K562 (cell line): ENCODE data around the gene PRICKLE2. TPM values are rescaled to one million over a fixed set of nuclear protein-coding genes. Genes with fewer than 3 reads are reported as not detected.

Experiments used
- ATAC-seq: fragments of 200-7000 bp; cut with Tn5 transposase; 3 replicates; pipeline ENCODE4 v1.9.1; 2020; ENCODE audit warnings: moderate library complexity
- BruUV-seq: library from RNA; stranded (reverse); fragments of 400-500 nt; replicated peaks from 2 replicates; lab custom pipeline; 2021; lab: Mats Ljungman, UMichigan
- CTCF ChIA-PET: fragments of 300-600 bp; formaldehyde crosslinking; extraction: SDS; loops from one replicate; lab custom pipeline; 2021; ENCODE audit warnings: low intra/inter-chr PET ratio; lab: Yijun Ruan, JAX
- POLR2A ChIA-PET: fragments of 300-600, 350-650 bp; sonication (Branson Sonifier 250); formaldehyde crosslinking; extraction: SDS; loops from one replicate; lab custom pipeline; 2021; ENCODE audit warnings: antibody characterized with exemption, inconsistent platforms; lab: Yijun Ruan, JAX
- DNase-seq, 4 experiments: peaks; one replicate each; pipeline versions ENCODE4 v3.0.0 to v3.0.0-alpha.2; 2011 to 2018; ENCODE audit warnings: low spot score in 3 of 4, mixed read lengths in 3 of 4; ENCODE audit errors: extremely low read depth in 1 of 4
- FAIRE-seq: peaks from 2 replicates; lab custom pipeline; 2011; peaks lifted over from hg19 to GRCh38; lab: Jason Lieb, UNC
- H2AFZ ChIP-seq: 2 replicates; pipeline ENCODE4 v1.6.0; 2011; ENCODE audit warnings: low read depth, low read length, control low read depth, inconsistent platforms
- H3K27ac ChIP-seq: fragments of 200-600 bp; 3 replicates; pipeline ENCODE4 v1.8.0; 2011; ENCODE audit warnings: low read depth, mild to moderate bottlenecking, control low read depth, inconsistent platforms, low read length, moderate library complexity, mixed read lengths; ENCODE audit errors: extremely low read depth
- H3K27me3 ChIP-seq, 2 experiments: fragments of 300-600 bp in 1 of 2; 2 replicates in 1 of 2; 3 replicates in 1 of 2; pipeline versions ENCODE4 v1.6.0 to v1.8.0; 2011; ENCODE audit warnings: inconsistent platforms in 2 of 2, low read length in 2 of 2, mild to moderate bottlenecking in 1 of 2, mixed read lengths in 1 of 2, moderate library complexity in 1 of 2; ENCODE audit not compliant: control insufficient read depth in 2 of 2, insufficient read depth in 2 of 2
- H3K36me3 ChIP-seq: fragments of 300-600 bp; 3 replicates; pipeline ENCODE4 v1.8.0; 2011; ENCODE audit warnings: mild to moderate bottlenecking, low read length, inconsistent platforms; ENCODE audit not compliant: control insufficient read depth, insufficient read depth
- H3K4me1 ChIP-seq, 2 experiments: fragments of 200-600 bp in 1 of 2; replicated peaks in 1 of 2; 2 replicates in 1 of 2; 3 replicates in 1 of 2; pipeline versions ENCODE4 v1.5.1 to v1.8.0; 2011; ENCODE audit warnings: inconsistent platforms in 2 of 2, low read length in 2 of 2, mild to moderate bottlenecking in 1 of 2, mixed read lengths in 1 of 2, moderate library complexity in 1 of 2; ENCODE audit not compliant: control insufficient read depth in 2 of 2, insufficient read depth in 2 of 2
- H3K4me2 ChIP-seq: 2 replicates; pipeline ENCODE4 v1.6.1; 2011; ENCODE audit warnings: low read length, control low read depth, inconsistent platforms, mixed read lengths; ENCODE audit not compliant: insufficient read depth
- H3K4me3 ChIP-seq: fragments of 200-600 bp; sonication (generic), shearing (Covaris generic); 2 replicates; pipeline ENCODE4 v1.5.1; 2016; ENCODE audit warnings: control low read depth, inconsistent platforms
- H3K79me2 ChIP-seq: fragments of 200-600 bp; 3 replicates; pipeline ENCODE4 v1.8.0; 2011; ENCODE audit warnings: low read length, inconsistent platforms; ENCODE audit not compliant: control insufficient read depth, insufficient read depth
- H3K9ac ChIP-seq, 2 experiments: 2 replicates each; pipeline versions ENCODE4 v1.6.0 to v1.6.1; 2011; ENCODE audit warnings: low read depth in 2 of 2, low read length in 2 of 2, control low read depth in 1 of 2, inconsistent platforms in 1 of 2, mild to moderate bottlenecking in 1 of 2, mixed read lengths in 1 of 2; ENCODE audit not compliant: insufficient read depth in 1 of 2
- H3K9me1 ChIP-seq: one replicate; pipeline ENCODE4 v1.6.0; 2011; ENCODE audit warnings: inconsistent platforms, mild to moderate bottlenecking, low read length, moderate library complexity; ENCODE audit not compliant: control insufficient read depth, insufficient read depth
- H3K9me3 ChIP-seq: replicated peaks from 2 replicates; pipeline ENCODE4 v1.5.1; 2011; ENCODE audit warnings: low read depth, low read length, inconsistent platforms; ENCODE audit not compliant: control insufficient read depth, insufficient read depth
- H4K20me1 ChIP-seq: replicated peaks from 2 replicates; pipeline ENCODE4 v1.6.1; 2011; ENCODE audit warnings: low read length, inconsistent platforms, mixed read lengths; ENCODE audit not compliant: control insufficient read depth, insufficient read depth
- FOXA3 ChIP-seq, 2 experiments: fragments of 450-650 bp in 1 of 2; sonication (generic) in 1 of 2; formaldehyde crosslinking; IDR thresholded peaks in 1 of 2; conservative IDR thresholded peaks in 1 of 2; 2 replicates each; pipeline versions ENCODE4 v1.4.0 to v1.8.0; 2020 to 2022; ENCODE audit warnings: mild to moderate bottlenecking in 2 of 2, missing genetic modification reagents in 1 of 2
- MITF ChIP-seq: IDR thresholded peaks from 2 replicates; pipeline ENCODE4 v1.6.1; 2014; ENCODE audit warnings: antibody characterized with exemption
- NELFE ChIP-seq: IDR thresholded peaks from 2 replicates; pipeline ENCODE4 v1.6.1; 2011; ENCODE audit warnings: mild to moderate bottlenecking; ENCODE audit not compliant: insufficient read depth, insufficient read length
- RBM17 ChIP-seq: fragments of 200-400 bp; formaldehyde crosslinking; IDR thresholded peaks from 2 replicates; pipeline ENCODE4 v1.6.1; 2017; ENCODE audit warnings: low read depth, mild to moderate bottlenecking, low read length, borderline replicate concordance
- RBM39 ChIP-seq: fragments of 200-400 bp; formaldehyde crosslinking; optimal IDR thresholded peaks from 2 replicates; pipeline ENCODE3; 2018; ENCODE audit warnings: low read depth, low read length
- RFX5 ChIP-seq: IDR thresholded peaks from 2 replicates; pipeline ENCODE4 v1.6.1; 2011; ENCODE audit warnings: low read depth, mild to moderate bottlenecking, improper control_type of control experiment, low read length
- RHOXF2B ChIP-seq: fragments of 250-450 bp; sonication (Bioruptor Pico); conservative IDR thresholded peaks from 2 replicates; pipeline ENCODE4 v1.5.1; 2021
- SRSF7 ChIP-seq: fragments of 200-400 bp; formaldehyde crosslinking; optimal IDR thresholded peaks from 2 replicates; pipeline ENCODE3; 2017; ENCODE audit warnings: mild to moderate bottlenecking, low read depth, low read length
- ZBTB1 ChIP-seq: sonication (generic); formaldehyde crosslinking; IDR thresholded peaks from 2 replicates; pipeline ENCODE4 v1.8.1; 2023; ENCODE audit warnings: missing genetic modification reagents, low read depth, mild to moderate bottlenecking, borderline replicate concordance
- ZNF212 ChIP-seq: fragments of 450-650 bp; formaldehyde crosslinking; IDR thresholded peaks from 2 replicates; pipeline ENCODE4 v1.4.0; 2020; ENCODE audit warnings: mild to moderate bottlenecking
- ZNF24 ChIP-seq: fragments of 450-650 bp; IDR thresholded peaks from 2 replicates; pipeline ENCODE4 v1.6.1; 2016
- ZNF408 ChIP-seq: fragments of 250-450 bp; sonication (Bioruptor Pico); IDR thresholded peaks from 2 replicates; pipeline ENCODE4 v1.4.0; 2020; ENCODE audit warnings: low read depth, mild to moderate bottlenecking, moderate library complexity
- ZNF830 ChIP-seq: fragments of 250-450 bp; sonication (Bioruptor Pico); IDR thresholded peaks from 2 replicates; pipeline ENCODE4 v1.5.0; 2021; ENCODE audit warnings: mild to moderate bottlenecking
- WGBS: fragments of 100-300 bp; shearing (Covaris generic); methylation state at CpG from one replicate; pipeline ENCODE4 v1.1.6; 2016; ENCODE audit warnings: low coverage, mixed read lengths; ENCODE audit not compliant: insufficient coverage; ENCODE audit errors: missing lambda C conversion rate; 5-methylcytosine and 5-hydroxymethylcytosine counted together
- in situ Hi-C: fragments of 300-500 bp; cut with MboI; formaldehyde crosslinking; loops from 4 replicates; pipeline ENCODE4 v1.15.0; 2018; ENCODE audit warnings: inconsistent platforms, mixed read lengths
- intact Hi-C: fragments of 100-400 bp; cut with micrococcal nuclease; formaldehyde crosslinking; loops from 2 replicates; pipeline ENCODE4 v1.14.2; 2022
- polyA plus RNA-seq, 8 experiments: library from polyadenylated mRNA; depleted of rRNA in 4 of 8; stranded (reverse) in 5 of 8; unstranded in 3 of 8; fragments of >200 nt; fragmentation: Nextera tagmentation in 2 of 8; fragmentation: Illumina TruSeq in 1 of 8; extraction: Ambion mirVana in 2 of 8; extraction: Trizol in 1 of 8; gene quantifications; 2 replicates each; pipeline versions ENCODE4 v1.2.1 to v1.2.3, GENCODE V29; 2011 to 2014; ENCODE audit warnings: inconsistent platforms in 1 of 8, missing spikeins in 1 of 8
- total RNA-seq, 7 experiments: library from RNA; depleted of rRNA in 6 of 7; stranded (reverse); fragments of >200 nt in 6 of 7; fragmentation: Illumina TruSeq in 2 of 7; extraction: Trizol in 2 of 7; gene quantifications; 2 replicates each; pipeline versions ENCODE4 v1.2.1 to v1.2.3, GENCODE V29; 2011 to 2021; ENCODE audit warnings: low replicate concordance in 1 of 7

PRICKLE2 gene
- total and polyA plus RNA-seq, 9 of the 15 experiments (the other 6 are each of a cell fraction or from before 2014, with no cell fraction given) = 0.07 to 0.09 TPM; not detected in 7

DNA sequence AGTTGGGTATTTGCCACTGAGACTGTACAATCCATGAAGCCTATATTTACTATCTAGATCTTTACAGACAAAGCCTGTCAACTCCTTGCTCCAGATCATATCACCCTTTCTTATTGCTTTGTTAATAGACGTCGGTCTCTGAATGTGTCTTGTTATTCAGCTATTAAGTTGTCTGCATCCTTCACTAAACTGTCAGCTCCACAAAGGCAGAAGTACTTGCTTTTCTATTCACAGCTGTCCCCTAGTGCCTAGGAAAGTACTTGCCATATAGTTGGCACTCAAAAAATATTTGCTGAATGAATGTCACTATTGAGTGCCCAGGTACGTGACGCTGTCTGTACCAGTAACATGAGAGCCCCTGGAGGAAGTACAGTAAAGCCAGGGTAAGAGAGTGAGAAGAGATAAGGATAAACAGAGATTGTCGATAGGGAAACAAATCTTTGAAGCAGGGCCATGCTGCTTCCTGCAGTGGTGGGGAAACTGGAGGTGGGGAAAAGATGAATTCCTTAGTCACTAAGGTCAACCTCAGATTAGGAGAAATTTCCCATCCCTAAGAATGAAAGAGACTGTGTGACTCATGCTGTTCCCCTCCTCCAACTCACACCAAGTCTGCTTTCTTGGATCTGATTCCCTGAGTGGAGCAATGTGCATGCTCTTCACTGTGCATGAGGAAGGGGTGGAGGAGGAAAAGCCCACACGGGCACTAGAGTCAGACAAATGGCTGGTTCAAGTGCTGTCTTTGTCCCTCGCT is 36.3 kb downstream of the PRICKLE2 start:
- TF ChIP-seq ZNF408 (CRISPR knock-in tag) (no peak), FOXA3 (CRISPR knock-in tag; conservative IDR thresholded peaks at IDR 0.05 in 1 of 2, IDR thresholded peaks at IDR 0.05 in 1 of 2) (no peak), ZBTB1 (CRISPR knock-in tag) (no peak), RBM39 (no peak), RBM17 (no peak), ZNF212 (CRISPR knock-in tag) (no peak), RFX5 (no peak), ZNF830 (CRISPR knock-in tag) (no peak), NELFE (no peak), ZNF24 (no peak), RHOXF2B (no peak), SRSF7 (no peak), MITF (no peak)
- H3K9ac ChIP-seq = no peak overlapping the region
- H3K9me1 ChIP-seq = no peaks in the 10 kb centered on the region
- H4K20me1 ChIP-seq = no peaks in the 10 kb centered on the region
- H3K27me3 ChIP-seq = no peaks in the 10 kb centered on the region
- no peak for DNase-seq
- 0% methylated on average over 7 of the region's 7 CpGs for WGBS
- no peaks in the 10 kb centered on the region for H3K4me1 ChIP-seq
- in situ Hi-C loops (no loop called here), intact Hi-C loops (no loop called here)
- no peak for FAIRE-seq
- H2AFZ ChIP-seq = no peak overlapping the region
- CTCF ChIA-PET = no interaction called here
- H3K27ac ChIP-seq = no peak overlapping the region
- POLR2A ChIA-PET = no interaction called here
- no peak for ATAC-seq
- no peak overlapping the region for H3K4me2 ChIP-seq
- no peak overlapping the region for H3K4me3 ChIP-seq
- BruUV-seq = no TSS peak
- no peaks in the 10 kb centered on the region for H3K9me3 ChIP-seq
- no peaks in the 10 kb centered on the region for H3K79me2 ChIP-seq
- no peaks in the 10 kb centered on the region for H3K36me3 ChIP-seq
